Myocyte (in vitro differentiated cells): ENCODE results near the gene TBL1Y. TPM values are rescaled to one million over a fixed set of nuclear protein-coding genes. Genes with fewer than 3 reads are reported as not detected.
"Not testable (repeated sequence)": the region's sequence is repeated elsewhere in the genome, so short reads cannot be mapped to it uniquely, and the experiment has no call there.

ENCODE experiments used
- DNase-seq: peaks from one replicate; pipeline ENCODE4 v3.0.0-alpha.2; 2012; ENCODE audit warnings: low read depth
- total RNA-seq: library from RNA; depleted of rRNA; stranded (reverse); fragments of >200 nt; gene quantifications from 2 replicates; pipeline ENCODE4 v1.2.3, GENCODE V29; 2014

Gene TBL1Y
- total RNA-seq, 1 donor from 2014 or later, result not detected

DNA sequence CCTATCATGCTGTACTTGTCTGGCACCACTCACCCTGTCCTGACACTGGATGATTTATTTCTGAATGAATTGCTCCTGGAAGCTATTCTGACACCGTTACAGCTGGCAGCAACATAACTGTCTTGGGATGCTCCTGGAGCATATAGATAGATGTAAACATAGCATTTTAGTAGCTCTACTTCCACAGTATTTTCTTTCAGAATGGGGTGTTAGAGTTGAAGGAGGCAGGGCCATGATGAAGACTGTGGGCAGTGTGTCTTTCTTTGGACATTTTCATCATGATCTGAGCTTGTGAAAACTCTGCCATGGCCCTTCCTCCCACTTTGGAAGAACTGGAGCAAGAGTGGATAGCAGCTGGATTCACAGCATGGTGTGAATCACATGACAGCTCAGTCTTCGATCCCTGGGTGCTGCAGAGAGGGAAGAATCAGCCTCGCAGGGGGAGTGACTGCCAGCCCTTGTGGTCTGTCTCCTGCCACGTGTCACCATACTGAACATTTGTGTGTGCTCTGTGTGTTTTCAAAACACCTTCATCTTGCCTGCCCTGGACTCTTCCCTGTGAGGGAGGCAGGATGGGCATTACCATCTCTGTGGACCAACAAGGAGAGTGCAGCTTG, 61.9 kb downstream of the TBL1Y start:
- DNase-seq, result no peak

DNA sequence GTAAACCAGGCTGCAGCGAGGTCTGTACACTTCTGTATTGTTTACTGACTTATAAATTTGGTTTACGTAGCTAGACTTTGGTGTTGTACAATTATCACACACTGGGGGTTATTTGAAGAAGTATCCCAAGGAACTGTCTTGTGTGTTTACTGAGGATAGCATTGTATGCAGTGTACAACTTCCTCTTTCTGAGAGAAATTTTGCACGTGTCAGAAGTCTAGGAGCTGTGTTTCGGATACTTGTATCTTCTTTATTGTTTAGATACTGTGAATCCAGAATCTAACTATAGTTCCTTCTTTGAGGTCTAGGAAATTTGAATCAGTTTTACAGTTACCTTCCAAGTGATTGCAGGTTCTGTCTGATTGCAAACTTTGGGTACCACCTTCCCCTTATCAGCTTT, 64.5 kb downstream of the TBL1Y start:
- no peak for DNase-seq

DNA sequence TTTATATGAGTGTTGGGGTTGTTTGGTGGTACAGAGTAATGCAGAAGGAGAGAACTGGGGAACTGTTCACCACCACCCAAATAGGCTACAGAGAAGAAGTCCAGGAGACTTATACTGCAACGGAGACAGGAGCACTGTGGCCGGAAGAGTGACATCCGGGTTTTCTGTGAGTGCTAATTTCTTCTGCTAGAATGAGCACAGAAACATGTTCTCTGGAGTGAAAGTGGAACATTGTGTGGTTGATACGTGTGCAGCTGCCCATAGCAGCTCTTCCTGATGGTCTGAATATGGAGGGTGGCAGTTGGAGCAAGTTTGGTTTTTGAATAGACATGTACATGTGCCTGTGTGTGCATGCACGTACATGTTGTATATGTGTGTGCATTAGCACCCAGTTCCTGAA, 67.3 kb downstream of the TBL1Y start:
- no peak for DNase-seq

DNA sequence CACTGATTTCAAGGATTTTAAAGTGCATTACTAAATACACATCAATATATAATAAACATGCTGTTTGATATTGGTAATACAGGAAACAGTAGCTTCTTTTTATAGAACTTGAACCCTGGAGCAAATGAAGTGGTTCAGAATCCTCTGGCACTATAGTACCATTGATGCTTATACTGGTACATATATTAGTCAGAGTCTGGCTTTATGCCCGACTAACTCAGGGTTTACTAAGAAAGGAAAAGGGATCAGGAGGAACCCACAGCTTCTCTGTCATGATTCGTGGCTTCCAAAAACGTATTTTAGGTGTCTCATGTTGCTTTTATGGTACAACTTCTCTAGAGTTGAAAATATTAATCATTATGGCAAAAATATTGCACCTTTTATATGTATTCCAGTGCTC, 72.7 kb downstream of the TBL1Y start:
- DNase-seq, result no peak

DNA sequence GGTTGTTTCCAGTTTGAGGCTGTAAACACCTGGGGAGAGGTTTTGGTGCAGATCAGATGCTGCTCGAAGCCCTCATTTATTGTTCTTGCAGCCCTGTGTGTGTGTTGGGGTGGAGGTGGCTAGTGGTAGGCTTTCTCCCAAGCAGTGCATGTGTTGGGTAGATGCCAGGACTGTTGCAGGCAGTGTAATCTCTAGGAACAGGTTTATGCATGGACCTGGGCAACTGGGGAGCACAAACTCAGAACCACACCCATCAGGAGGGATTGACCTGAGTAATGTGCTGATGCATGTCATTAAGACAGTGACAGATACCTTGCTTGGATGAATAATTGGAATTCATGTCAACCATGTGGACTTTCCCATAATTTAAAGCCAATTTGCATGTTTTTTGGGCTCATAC, 77.3 kb downstream of the TBL1Y start:
- no peak for DNase-seq

DNA sequence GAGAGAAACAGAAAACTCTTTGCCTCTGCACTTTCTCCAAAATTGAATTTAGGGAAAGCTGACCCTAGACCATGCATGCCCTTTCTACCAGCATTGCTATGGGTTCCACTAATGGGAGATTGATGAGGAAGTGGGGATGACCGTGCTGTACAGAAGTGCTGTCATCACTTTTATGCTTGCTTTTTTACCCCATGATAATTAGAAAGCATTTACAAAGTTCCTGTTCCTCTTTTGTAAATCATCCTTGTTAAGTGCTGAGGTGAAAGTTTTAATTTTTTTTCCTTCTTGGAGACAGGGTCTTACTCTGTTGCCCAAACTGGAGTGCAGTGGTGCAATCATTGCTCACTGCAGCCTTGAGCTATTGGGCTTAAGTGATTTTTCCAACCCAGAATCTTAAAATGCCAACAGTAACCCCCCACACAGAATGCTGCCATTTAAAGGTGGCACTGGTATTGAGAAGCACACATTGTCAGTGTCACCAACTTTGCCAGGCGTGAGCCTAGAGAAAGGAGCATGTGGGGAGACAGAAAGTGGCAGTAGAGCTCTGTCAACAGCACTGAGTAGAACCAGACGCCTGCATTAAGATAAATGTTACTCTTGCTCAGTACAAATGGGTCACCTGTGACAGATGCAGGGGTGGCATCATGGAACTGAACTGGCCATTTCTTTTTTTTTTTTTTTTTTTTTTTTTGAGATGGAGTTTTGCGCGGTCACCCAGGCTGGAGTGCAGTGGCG, 79.6 kb downstream of the TBL1Y start:
- DNase-seq, result no peak

DNA sequence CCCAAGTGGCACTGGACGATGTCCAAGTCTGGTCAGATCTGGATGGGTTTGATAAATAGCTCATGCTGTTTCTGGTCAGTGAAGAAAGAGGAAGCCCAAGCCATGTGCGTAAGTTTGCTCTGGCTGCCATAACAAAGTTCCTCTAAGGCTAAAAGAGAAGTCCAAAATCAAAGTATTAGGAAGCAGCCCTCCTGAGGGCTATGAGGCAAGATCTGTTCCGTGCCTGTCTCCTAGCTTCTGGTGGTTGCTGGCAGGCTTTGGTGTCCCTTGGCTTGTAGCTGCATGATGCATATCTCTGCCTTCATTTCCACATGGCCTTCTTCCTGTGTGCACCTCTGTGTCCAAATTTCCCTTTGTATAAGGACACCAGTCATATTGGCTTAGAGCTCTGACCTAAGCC, 81.5 kb downstream of the TBL1Y start:
- DNase-seq, result no peak

DNA sequence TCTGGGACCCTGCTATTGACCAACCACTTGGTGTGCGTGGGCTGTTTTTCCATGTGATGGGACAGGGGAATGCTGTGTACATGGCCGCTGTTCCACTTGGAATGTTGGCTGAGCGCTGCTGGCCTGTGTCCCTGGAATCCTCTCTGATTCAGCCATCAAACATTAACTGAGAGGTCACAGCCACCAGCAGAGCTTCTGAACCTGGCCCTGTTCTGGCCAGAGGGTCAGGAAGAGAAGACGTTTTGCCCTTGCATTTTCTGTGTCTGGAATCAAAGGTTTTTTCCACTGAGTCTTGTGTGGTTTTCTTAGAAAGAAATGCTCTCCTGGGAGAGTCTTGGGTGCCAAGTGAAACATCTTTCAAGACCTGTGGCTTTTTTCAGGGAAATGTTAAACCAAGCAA, 85.5 kb downstream of the TBL1Y start:
- no peak for DNase-seq

DNA sequence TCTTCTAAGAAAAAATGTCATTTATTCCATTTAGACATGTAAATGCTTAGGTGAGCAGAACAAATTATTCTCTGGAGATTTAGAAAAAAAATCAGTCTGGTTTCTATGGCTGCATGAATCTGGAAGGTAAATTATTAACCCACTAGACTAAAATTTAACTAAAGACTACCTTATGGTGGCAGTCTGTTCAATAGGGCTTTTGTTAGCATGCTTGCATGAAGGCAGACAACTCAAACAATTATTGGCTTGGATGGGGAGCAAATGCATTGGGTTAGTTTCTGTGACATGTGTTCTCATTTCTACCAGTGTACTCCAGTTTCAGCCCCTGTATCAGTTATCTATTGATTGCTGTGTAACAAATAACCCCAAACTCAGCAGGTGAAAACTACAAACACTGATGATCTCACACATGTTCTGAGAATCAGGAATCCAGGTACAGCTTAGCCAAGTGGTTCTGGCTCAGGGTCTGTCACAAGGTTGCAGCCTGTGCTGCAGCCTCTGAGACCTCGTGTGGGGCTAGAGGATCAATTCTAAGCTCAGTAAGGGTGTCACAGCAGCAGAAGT, 87.1 kb downstream of the TBL1Y start:
- DNase-seq, result no peak

DNA sequence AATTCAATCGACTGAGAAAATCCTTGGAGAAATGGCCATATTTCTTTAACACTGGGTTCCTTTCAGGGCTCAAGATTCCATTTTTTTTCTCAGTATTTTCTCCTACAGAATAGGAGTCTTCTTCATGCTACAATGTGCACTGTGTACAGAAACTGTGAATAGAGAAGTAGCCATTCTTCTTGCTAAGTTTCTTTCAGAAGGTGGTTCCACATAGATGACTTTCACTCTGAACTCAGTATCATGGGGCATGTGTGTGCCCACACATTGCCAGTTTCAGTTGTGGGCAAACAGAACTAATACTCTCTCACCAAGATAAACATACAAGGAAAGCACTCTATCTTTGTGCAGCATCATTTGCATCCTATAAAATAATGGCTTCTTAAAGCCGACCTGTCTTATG, 89.4 kb downstream of the TBL1Y start:
- no peak for DNase-seq

DNA sequence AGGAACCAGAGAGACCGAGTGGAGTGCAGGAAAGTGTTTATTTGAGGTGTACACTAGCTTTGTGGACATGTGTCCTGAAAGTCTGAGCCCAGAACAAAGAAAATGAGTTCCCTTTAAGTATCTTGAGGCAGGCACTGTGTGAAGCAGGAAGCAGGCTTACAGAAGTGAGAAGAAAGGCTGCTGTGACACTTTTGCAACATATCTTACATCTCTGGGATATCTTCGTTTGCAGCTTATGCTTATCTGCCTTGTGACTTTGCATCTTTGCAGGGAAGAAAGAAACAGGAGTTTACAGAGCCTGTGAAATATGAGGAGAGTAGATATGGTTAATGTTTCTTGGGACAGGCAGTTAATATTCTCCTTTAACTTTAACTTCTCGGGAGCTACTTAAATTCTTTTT, 92.1 kb downstream of the TBL1Y start:
- DNase-seq, result no peak

DNA sequence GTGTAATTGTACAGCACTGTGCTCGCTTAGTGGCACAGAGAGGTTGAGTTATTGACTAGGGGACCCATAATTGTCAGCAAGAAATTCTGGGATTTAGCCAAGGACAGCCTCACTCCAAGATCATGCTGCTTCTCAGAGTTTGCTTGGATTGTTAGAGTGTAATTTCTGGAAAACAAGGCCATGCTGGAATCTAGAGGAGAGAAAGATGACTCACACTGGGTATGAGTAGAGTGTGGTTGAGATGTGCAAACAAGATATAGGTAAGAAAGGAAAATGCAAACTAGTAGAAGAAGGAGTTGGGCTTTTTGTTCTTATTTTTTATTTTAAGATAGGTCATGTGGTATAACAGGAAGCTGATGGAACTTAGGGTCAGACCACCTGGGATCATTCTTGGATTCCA, 97.4 kb downstream of the TBL1Y start:
- DNase-seq, result no peak

DNA sequence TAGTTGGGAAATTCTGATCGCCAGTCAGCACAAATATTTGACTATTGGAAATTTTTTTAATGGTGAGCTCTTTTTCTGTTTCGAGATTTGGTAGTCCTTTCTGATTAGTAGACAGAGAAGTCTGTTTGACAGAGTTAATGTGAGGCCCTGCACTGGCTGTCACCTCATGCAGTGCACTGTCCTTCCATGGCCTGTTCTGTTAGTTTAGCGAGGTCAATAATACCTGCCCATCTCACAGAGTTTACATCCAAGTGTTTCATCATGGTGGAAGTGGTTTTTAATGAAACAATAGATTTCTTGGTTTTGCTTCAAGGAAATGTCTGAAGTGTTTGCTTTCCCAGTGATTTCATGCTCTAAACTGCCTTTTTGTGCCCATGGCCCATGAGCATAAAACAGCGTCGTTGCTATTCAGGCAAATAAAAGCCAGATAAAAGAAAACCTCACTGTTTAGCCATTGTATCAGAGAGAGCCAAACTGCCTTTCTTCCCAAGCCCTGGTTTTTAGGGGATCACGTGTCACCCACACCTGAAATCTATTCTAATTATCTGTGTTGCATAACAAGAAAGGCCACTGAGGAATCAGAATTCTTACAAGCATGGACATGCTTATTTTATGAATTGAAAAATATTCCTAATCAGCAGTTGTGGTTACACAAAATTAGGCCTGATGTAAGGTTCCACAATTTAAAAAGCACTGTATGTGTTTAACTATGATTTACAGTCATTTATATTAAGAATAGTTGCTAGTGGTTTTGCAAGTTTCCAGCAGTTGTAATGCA, 98.3 kb downstream of the TBL1Y start:
- DNase-seq, result no peak

DNA sequence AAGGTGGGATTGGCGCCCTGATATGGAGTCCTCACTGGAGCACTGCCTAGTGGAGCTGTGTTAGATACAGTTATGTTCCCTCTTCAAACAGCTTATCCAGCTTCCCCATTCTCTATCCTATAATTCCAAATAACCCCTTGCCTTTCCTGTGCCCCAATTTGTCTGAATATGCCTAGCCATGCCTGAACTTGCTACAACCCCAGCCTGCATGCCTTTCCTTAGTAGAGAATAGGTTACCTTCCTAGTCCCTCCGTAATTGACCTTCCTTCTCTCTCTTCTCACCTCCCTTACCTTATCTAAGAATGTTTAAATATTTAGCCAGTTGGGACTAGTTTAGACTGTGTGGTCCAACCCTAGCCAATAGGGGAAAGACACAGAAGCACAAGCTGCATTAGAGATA, 102.6 kb downstream of the TBL1Y start:
- no peak for DNase-seq

DNA sequence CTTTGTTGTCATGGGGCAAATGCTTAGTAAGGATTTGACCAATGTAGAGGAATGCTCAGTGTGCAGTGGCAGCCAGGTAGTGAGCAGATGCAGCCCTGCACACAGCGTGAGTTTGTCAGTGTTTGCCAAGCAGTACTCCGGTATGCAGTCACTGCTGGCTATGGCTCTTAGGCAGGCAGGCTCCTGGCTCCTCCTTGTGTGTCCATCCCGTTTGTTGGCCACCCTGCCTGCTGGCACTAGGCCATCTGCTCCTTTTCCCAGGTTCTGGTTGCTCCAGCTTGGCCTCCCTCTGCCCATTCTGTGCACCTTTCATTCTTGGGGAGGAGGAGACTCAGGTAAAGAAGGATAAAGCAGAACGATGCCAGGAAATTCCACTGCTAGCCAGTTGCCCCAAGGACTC, 106.0 kb downstream of the TBL1Y start:
- no peak for DNase-seq

DNA sequence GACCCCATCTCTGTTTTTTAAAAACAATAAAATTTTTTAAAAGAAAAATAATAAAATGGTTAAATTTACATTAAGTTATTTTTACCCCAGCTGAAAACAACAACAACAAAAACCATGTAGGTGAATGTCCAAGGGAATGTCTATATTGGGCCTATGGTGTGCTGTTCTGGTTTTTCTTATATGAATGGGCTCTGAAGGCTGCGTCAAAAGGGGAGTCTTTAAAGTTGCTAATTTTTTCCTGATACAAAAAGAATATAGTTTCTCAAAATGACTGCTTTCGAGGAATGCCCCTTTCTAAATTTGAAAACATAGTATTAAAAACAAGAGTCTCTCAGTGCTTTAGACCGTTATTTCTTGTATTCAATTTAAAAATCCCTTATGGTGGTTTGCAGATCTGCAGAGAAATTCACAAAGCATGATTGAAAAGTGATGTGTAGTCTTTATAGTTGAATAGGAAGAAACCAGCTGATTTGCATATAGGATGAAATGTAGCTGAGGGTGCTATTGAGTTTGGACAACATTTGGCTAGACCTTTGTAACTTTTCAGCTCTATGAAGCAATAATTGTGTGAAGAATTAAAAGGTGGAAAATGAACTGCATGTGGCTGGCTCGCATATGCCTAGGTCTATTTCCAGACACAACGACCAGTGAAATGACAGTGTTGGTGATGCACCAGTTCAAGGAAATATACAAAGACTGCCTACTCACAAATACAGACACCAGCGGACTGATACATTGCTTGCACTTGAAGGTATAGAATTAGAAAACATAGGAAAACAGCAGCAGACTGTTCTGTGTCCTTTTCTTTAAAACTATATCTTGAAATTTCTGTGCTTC, 107.0 kb downstream of the TBL1Y start:
- no peak for DNase-seq

DNA sequence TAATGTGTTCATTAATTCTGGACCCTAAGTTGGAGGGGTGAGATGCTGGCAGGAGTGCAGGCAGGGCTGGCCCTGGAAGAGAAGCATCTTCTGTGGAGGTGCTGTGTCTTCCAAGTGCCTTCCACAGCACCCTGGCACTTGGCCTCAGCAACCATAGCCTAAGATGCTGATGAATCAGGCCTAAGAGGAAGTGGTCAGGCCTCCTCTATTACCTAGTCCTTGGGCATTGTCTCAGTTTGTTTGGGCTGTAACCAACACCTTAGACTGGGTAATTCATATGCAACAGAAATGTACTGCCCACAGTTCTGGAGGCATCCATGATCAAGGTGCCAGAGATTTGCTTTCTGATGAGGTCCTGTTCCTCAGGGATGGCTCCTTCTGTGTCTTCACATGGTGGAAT, 128.5 kb downstream of the TBL1Y start:
- DNase-seq, result no peak

DNA sequence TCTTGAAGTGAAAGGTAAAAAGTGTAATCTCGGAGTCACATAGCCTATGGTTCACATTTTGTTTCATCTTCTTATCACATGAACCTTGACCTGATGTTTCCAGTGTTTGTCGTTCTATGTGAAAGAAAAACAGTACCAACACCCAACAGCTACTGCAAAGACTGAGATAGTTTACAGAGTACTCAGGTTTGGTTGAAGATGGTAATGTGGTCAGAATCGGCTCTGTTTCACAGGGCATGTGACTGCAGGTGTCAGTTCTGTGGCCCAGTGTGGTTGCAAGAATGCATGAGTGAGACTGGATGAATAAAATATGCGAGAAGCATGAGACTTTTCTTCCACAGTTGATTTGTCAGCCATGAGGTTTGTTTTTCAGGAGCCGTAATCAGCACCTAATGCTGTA, 130.2 kb downstream of the TBL1Y start:
- no peak for DNase-seq

DNA sequence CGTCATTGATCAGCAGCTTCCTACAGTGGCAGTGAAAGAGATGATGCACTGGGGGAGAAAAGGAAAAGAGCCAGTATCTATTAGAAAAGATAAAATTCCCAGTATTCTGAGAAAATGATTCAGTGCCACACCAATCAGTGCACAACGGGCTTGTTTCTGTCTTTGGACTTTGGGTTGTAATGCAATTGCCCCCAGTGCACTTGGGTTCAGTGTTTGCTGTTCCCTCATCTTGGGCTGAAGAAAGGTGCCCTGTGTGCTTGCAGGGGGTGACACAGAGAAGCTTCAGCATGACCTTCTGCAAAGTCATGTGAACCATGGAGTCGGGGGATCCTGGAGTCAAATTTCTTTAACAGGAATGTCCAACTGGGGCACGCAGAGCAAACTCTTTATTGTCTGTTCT, 131.5 kb downstream of the TBL1Y start:
- no peak for DNase-seq

DNA sequence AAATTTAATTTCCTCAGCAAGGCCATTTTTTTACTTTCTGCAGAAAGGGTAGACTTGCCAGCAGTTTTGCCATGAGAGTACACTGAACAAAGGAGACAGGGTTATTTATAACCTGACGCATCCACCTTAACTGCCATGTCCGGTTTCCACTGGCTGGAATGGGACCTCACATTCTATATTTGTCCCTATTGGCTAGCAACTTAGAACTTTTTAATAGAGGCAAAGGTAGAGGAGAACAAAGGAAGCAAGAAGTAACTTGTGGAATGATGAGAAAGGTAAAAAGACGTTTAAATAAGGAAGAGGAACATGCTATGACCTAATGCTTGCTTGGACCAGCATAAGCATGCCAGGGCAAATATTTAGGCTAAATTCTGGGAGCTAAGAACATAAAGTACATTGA, 142.0 kb downstream of the TBL1Y start:
- DNase-seq, result not testable (repeated sequence)

DNA sequence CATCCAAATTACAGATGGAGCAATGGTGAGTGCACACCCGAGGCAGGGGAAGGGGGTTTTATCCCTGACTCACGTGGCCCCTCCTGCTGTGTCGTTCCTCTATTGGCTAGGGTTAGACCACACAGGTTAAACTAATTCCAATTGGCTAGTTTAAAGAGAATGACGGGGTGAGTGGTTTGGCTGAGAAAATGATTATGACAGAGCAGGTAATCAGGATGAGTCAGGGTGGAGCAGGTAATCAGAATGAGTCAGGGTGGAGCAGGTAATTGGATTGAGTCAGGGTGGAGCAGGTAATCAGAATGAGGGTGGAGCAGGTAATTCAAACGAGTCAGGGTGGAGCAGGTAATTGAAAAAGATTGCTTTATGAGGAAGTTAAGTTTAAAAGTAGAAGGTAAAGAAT, 146.4 kb downstream of the TBL1Y start:
- DNase-seq, result no peak
